NCI-H460 (cell line): ENCODE data around the gene FAT1. TPM values are rescaled to one million over a fixed set of nuclear protein-coding genes. Genes with fewer than 3 reads are reported as not detected.
A peak's percentile ranks its signal among the peaks of the same experiment; 100 is the strongest.

Experiments used
- DNase-seq: peaks from one replicate; pipeline ENCODE4 v3.0.0-alpha.2; 2016; ENCODE audit warnings: low read depth; ENCODE audit errors: extremely low read depth
- total RNA-seq: library from RNA; depleted of rRNA; stranded (reverse); fragments of >200 nt; shearing (Covaris generic); gene quantifications from 2 replicates; pipeline ENCODE4 v1.2.3, GENCODE V29; 2014

Gene FAT1
- total RNA-seq, 1 experiment from 2014 or later: 83.1 TPM

- no peak for DNase-seq
These were observed 31.3 kb upstream of the FAT1 start for GRCh38 chr4:186754976-186755375.

GRCh38 chr4:186752325-186752724 lies 28.7 kb upstream of the FAT1 start:
- DNase-seq: no peak

DNA sequence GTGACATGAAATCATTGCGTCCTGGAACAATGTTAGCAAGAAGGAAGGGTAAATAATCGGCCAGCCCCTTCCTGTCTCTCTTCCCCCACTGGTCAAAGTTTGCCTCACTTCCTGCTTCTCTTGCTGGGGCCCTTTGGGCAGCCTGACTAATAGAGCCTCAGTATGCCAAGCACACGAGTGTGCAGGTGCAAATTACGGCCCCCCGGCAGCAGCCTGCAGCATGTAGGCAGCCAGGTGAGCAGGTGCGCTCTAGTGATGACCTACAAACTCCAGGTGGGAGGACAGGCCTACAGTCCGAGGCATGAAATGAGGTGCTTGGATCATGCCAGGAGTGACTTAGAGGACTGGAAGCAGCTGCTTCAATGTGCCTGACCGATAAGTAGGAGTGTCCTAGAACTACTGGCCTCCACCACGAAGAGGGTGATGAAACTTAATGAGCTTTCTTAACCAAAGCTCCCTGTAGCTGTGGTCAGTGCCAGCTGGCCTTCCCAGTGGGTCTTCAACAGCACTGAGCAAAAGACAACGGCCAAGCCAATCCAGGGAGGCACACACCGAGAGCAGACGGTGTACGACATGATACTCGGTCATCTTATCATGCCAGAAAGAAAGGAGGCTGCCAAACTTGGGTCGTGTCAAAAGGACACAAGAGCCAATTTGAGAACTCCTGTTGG lies 26.1 kb upstream of the FAT1 start:
- no peak for DNase-seq

- DNase-seq: no peak
These were observed 22.9 kb upstream of the FAT1 start for GRCh38 chr4:186746581-186746980.

DNA sequence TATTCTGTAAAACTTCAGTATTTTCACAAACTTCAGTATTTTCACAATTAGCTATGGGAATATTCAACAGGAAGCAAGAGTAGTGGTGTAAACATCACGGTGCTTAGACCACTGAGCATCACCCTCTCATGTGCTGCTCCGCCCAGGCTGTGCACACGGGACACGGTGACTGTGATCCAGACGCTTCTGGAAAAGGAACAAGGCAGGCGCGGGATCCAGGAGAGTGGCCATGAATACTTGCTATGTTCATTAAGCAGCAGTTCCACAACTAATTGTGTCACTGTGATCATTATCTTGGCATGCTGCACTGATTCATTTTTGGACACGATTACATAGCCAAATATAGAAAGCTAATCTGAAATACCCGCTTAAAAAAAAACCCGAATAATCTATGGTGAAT lies 19.6 kb upstream of the FAT1 start:
- no peak for DNase-seq

GRCh38 chr4:186740822-186741221 lies 17.2 kb upstream of the FAT1 start:
- no peak for DNase-seq

GRCh38 chr4:186739802-186740434 lies 16.3 kb upstream of the FAT1 start:
- DNase-seq: no peak

DNA sequence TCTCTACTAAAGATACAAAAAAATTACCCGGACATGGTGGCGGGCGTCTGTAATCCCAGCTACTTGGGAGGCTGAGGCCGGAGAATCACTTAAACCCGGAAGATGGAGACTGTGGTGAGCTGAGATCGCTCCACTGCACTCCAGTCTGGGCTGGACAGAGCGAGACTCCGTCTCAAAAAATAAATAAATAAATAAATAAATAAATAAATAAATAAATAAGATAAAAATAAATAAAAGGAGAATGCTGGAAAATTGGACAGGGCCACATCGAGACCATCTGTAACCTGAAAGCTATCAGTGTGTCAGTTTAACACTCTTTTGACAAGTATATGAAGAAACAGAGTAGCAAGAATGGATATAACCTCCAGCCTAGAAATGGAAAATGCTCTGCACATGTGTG lies 15.7 kb upstream of the FAT1 start:
- no peak for DNase-seq

GRCh38 chr4:186738421-186738820 lies 14.8 kb upstream of the FAT1 start:
- no peak for DNase-seq

GRCh38 chr4:186737427-186737826 lies 13.8 kb upstream of the FAT1 start:
- DNase-seq: no peak

DNA sequence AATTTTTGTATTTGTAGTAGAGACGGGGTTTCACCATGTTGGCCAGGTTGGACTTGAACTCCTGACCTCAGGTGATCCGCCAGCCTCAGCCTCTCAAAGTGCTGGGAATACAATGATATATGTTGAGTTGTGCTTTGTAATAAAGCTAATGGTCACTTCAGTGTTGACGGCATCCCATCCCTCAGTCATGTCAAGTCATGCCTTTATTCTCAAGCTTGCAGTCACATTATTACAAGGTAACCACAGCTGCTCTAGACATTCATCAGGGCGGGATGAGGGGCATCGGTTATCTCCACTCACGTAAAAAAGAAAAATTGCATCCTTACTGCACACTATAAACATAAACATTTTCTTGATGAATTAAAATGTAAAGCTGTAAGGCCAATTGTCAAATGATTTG lies 12.8 kb upstream of the FAT1 start:
- no peak for DNase-seq

DNA sequence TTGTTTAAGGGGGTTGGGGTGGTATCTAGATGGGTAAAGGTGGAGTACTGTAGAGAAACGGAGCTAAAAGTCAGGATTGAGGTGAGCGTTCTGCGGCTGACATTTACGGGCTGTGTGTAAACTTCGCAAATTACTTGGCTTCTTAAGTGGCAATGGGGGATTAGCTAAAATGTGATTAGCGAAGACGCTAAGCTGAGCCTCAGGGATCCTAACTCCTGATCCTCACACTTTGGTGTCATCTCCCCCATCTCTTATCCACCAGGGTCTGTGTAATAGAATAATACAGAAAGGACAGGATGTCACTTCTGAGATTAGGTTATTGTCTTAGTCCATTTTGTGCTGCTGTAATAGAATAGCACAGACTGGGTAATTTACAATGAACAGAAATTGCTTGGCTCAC lies 10.6 kb upstream of the FAT1 start:
- no peak for DNase-seq

DNA sequence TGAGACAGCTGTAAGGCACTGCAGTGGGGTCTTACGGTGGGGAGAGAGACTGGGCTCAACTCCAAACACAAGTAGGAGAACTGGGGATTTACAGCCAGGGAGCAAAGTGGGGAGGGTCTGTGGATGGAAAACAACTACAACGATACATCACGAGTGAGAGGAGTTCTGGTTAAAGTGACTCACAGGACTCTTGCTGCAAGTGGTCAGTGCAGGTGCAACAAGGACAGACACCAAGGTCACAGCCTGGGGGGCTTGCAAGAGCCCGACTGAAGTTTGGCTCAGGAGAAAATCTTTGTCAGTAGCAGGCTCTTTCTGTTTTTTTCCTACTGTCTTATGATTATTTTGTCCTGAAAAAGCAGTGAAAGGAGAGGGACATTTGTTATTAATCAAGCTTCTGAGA lies 10.1 kb upstream of the FAT1 start:
- no peak for DNase-seq

DNA sequence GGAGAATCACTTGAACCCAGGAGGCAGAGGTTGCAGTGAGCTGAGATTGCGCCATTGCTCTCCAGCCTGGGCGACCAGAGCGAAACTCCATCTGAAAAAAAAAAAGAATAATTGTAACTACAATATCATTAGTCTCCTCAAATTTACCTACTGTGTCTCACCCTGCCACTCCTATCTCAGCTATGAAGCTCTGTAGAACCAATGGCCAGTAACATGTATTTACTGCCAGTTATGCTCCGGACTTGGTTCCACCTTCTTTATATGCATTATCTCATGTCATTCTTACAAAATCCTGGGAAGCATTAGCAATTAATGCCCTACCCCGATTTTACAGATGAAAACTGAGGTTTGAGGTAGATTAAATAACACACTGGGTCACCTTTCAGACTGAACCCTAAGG lies 7.0 kb upstream of the FAT1 start:
- no peak for DNase-seq

- no peak for DNase-seq
These were observed 6.2 kb upstream of the FAT1 start for GRCh38 chr4:186729856-186730255.

GRCh38 chr4:186728631-186729271 lies 5.1 kb upstream of the FAT1 start:
- no peak for DNase-seq

DNA sequence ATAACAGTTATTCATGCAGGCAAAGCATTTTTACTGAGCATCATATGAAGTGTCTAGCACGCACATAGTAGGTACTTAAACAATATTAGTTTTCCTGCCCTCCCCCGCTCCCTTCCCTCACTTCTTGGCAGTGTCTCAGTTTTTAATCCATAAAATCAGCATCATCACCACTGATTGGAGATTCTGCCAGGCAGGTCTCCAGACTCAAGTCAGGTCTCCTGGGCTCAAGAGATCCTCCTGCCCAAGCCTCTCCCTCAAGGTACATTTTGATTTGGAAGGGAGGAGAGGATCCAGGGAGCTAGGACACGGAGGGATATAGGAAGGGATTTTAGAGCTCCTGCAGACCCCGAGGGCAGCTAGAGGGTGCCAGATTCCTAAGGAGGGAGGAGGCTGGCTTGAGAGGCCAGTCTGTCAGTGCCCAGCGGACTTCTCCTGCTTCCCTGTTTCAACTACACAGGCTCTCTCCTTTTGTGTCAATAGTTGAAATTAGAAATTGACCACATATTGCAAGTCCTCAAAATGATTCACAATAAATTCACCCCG lies 4.4 kb upstream of the FAT1 start:
- DNase-seq: no peak

- no peak for DNase-seq
These were observed 3.7 kb upstream of the FAT1 start for GRCh38 chr4:186727169-186727976.

GRCh38 chr4:186726426-186727168 lies 2.9 kb upstream of the FAT1 start:
- DNase-seq: peak; percentile 52
